ENCODE data around the gene DBH.

DNA sequence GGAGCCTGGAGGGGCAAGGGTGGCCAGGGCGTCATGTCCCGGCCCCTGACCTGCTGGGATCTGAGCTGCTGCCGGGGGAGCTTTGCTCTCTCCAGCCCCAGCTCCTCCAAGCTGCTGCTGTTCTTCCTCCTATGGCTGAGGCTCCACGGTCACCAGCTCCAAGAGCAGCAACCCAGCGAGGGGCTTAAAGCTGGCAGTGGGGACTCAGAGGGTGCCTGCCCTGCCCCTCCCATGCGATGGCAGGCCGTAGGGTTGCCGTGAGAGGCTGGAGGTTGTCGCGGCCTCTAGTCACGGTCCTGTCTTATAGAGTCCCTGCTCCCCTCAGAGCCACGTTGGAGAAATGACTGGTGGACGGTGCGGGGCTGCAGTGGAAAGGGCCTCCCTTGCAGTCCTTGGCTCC, 19.5 kb downstream of the DBH start:
- TF ChIP-seq POLR2A (IDR thresholded peaks at IDR 0.05) = no peak
- TF ChIP-seq, protein P1, sequence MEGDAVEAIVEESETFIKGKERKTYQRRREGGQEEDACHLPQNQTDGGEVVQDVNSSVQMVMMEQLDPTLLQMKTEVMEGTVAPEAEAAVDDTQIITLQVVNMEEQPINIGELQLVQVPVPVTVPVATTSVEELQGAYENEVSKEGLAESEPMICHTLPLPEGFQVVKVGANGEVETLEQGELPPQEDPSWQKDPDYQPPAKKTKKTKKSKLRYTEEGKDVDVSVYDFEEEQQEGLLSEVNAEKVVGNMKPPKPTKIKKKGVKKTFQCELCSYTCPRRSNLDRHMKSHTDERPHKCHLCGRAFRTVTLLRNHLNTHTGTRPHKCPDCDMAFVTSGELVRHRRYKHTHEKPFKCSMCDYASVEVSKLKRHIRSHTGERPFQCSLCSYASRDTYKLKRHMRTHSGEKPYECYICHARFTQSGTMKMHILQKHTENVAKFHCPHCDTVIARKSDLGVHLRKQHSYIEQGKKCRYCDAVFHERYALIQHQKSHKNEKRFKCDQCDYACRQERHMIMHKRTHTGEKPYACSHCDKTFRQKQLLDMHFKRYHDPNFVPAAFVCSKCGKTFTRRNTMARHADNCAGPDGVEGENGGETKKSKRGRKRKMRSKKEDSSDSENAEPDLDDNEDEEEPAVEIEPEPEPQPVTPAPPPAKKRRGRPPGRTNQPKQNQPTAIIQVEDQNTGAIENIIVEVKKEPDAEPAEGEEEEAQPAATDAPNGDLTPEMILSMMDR (IDR thresholded peaks at IDR 0.05) = no peak

Data from stomach (tissue), 4 donors.